ENCODE measurements around the gene TNFRSF17.
"Not testable (repeated sequence)": the region's sequence is repeated elsewhere in the genome, so short reads cannot be mapped to it uniquely, and the experiment has no call there.

TNFRSF17 gene
- 0 reads per million in 2 experiments for total RNA-seq

DNA sequence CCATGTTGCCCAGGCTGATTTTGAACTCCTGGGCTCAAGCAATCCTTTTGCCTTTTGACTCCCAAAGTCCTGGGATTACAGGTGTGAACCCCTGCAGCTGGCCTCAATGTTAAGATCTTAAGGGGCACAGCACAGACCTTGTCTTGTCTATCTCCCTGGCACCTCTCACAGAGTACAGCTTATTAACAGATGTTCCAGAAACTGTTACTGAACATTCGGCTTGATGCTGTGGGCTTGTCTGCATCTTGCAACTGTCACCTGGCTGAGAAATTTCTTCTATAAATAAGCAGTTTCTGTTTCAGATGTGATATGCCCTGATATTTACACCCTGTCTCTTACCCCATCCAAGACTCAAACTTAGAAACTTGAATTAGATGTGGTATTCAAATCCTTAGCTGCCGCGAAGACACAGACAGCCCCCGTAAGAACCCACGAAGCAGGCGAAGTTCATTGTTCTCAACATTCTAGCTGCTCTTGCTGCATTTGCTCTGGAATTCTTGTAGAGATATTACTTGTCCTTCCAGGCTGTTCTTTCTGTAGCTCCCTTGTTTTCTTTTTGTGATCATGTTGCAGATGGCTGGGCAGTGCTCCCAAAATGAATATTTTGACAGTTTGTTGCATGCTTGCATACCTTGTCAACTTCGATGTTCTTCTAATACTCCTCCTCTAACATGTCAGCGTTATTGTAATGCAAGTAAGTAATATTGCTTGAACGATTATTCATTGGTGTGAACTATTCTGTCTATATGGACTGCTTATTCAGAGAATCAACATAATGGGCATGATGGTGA, at the start of gene TNFRSF17:
TSS of gene TNFRSF17 (plus strand) at position 450 of the 791 bp plus-strand sequence. CDS start at position 565, 115 bp downstream.
- no peak for DNase-seq (ENCODE audit: low read depth)

DNA sequence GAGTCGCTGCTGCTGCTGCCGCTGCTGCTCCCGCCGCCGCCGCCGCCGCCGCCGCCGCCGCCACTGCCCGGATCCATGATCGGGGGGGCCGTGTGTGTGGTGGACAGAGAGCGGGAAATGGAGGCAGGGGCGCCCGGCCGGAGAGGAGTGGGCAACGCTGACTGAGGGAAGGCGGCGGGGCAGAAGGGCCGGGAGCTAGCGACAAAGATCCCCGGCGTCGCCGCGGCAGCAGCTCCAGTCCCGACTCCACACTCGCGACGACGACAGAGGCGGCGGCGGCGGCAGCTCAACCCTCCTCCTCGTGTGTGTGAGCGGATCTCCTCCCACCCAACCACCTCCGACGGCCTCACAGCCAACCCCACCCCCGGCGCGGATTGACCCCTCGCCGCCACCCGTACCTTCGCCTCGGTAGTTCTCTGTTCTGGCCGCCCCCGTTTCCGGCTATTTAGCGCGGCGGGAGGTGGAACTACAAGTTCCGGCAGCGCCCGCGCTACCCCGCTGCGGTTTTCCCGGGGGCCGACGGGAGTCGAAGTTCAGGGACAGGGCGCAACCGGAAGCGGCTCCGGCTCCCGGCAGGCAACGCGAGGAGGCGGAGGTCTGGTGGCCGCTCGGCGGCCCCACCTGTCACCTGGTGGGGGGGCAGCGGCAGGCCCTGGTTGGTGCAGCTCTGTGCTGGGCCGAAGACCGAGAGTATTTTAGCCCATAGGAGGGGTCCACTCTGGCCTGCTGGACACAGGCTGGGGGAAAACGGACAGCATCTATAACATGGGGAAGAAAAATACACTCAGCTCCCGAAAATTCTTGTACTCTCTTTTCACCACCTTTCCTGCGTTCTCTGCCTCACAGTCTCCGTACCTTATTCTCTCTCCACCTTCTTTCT, 49.1 kb upstream of the TNFRSF17 start, which contains the start of gene GSPT1:
TSS of gene GSPT1 (minus strand) at position 313 of the 880 bp plus-strand sequence. CDS start at position 77, 236 bp downstream.
- peak; percentile 98 for DNase-seq (ENCODE audit: low read depth)

DNA sequence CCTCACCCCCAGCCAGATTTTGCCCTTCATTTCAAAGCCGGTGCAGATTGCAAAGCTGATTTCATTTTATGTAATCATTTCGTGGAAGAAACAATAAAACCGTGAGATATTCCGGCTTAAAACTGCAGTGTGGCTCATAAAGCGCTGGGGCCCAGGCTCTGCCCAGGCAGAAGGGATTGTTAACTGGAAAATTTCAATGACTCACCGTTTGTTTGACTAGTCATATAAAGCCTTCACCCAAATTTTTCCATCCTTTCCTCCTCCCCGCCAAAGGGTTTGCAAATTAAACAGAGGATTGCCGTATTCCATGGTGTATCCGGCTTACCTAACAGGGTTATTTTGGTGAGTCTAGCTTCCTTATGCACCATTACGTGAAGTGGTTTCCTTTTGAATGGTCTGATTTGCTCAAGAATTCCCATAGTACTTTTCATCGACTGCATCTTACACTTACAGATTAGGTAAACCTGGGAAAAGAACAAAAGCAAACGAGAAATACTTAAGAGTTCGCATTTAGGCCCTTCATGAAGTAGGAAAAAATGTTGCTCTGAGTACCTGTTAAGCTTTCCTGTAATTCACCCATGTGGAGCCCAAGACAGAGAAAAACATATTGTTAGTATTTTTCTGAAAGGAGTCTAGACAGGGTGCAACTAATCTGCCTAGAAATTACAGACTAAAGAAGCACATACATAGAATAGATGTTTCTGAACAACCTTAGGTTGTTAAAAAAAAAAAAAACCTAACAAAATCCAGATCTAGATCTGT, 48.3 kb upstream of the TNFRSF17 start:
- DNase-seq (ENCODE audit: low read depth): no peak

DNA sequence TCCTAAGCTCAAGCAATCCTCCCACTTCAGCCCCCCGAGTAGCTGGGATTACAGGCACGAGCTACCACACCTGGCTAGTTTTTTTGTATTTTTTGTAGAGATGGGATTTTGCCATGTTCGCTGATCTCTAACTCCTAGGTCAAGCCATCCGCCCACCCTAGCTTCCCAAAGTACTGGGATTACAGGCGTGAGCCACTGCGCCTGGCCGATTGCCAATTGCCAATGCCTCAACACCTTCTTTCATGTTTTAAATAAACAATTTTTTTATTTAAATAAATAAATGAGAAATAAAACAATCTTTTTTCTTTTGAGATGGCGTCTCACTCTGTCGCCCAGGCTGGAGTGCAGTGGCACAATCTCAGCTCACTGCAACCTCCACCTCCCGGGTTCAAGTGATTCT, 41.0 kb upstream of the TNFRSF17 start:
- DNase-seq (ENCODE audit: low read depth): not testable (repeated sequence)

DNA sequence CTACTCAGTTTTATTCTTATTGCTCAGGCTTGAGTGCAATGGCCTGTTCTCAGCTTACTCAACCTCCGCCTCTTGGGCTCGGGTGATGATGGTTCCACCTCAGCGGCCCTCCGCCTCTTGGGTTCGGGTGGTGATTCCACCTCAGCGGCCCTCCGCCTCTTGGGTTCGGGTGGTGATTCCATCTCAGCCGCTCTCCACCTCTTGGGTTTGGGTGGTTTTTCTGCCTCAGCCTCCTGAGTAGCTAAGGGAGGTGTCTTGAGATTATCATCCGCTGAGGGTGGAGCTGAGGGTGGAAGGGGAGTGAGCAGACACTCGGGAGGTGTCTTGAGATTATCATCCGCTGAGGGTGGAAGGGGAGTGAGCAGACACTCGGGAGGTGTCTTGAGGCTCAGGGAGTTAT, 37.7 kb upstream of the TNFRSF17 start:
- DNase-seq (ENCODE audit: low read depth): not testable (repeated sequence)

DNA sequence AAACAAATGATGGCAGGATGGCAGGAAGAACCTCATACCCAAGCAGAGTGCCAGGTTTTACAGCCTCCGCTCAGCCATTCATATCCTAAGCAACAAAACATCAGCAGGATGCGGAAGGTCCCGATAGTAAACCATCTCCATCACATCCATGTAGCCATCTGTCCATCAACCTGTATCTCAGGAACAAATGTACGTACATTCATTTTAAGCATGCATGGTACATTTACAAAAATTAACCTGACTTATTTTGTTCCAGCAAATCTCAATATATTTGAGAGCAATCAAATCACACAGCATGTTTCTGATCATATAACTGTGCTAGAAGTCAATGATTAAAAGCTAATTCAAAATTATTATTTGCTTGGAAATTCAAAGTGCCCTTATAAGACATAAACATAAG, 23.1 kb upstream of the TNFRSF17 start, which contains the start of gene NPIPB2:
TSS of gene NPIPB2 (minus strand) at position 101 of the 400 bp plus-strand sequence. CDS start at position 101, 0 bp downstream.
- DNase-seq (ENCODE audit: low read depth): not testable (repeated sequence)

DNA sequence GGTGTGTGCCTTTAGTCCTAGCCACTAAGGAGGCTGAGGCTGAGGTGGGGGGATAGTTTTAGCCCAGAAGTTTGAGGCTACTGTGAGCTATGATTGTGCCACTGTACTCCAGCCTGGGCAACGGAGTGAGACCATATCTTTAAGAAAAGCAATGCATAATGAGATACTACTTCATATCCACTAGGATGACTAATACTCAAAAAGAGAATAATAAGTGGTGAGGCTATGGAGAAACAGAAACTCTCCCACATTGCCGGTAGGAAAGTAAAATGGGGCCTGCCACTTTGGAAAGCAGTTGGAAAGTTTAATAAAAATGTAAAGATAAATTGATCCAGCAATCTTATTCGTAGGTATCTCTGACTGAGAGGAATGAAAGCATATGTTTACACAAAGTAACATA, 18.6 kb upstream of the TNFRSF17 start:
- no peak for DNase-seq (ENCODE audit: low read depth)

DNA sequence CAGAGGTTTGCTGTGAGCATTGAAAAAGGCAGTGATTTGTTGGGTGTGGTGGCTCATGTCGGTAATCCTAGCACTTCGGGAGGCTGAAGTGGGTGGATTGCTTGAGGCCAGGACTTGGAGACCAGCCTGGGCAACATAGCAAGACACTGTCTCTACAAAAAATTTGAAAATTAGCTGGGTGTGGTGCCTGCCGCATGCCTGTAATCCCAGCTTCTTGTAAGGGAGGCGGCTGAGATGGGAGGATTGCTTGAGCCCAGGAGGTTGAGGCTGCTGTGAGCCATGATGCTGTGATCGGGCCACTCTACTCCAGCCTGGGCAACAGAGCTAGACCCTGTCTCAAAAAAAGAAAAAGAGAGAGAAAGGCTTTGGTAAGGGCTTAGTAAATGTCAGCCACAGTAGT, 16.2 kb upstream of the TNFRSF17 start:
- no peak for DNase-seq (ENCODE audit: low read depth)

DNA sequence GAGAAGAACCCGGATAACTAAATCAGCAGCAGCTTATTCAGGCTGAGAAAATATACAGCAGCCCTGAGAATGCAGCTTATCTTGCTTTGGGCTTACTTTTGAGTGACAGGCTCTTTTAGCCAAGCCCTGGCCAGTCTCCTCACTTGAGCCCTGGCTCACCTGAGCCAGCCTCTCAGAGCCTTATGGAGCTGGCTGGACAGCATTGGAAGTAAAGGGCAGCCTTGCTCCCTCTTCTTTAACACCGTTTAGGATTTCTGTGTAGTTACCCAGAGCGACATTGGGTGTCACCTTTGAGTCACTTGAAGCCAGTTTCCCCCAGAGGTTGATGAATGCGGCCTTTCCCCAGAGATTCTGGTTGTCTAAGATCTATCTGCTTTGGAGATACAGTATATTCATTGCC, 15.5 kb upstream of the TNFRSF17 start:
- no peak for DNase-seq (ENCODE audit: low read depth)

DNA sequence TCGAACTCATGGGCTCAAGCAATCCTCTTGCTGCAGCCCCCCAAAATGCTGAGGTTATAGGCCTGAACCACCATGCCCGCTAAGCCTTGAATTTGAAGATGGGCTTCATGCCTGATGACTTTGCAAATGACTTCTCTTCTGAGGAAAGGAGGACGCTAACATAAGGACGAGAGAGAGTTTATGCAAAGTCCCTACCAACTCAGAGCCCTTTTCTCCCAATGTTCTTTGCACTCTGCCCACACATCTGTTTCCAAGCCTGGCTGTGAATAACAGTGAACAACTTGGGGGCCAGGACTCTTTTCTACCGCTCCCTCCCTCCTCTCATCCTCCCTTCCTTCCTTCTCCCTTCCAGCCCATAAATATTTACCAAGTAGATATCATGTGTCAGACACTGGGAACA, 14.6 kb upstream of the TNFRSF17 start:
- no peak for DNase-seq (ENCODE audit: low read depth)

DNA sequence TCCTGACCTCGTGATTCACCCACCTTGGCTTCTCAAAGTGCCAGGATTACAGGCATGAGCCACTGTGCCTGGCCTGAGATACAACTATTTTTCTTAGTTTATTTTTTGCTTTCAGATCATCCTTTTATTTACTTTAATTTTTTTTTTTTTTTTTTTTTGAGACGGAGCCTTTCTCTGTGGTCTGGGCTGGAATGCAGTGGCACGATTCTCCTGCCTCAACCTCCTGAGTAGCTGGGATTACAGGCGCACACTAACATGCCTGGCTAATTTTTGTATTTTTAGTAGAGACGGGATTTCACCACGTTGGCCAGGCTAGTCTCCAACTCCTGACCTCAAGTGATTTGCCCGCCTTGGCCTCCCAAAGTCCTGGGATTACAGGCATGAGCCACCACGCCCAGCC, 11.4 kb upstream of the TNFRSF17 start:
- DNase-seq (ENCODE audit: low read depth): not testable (repeated sequence)

DNA sequence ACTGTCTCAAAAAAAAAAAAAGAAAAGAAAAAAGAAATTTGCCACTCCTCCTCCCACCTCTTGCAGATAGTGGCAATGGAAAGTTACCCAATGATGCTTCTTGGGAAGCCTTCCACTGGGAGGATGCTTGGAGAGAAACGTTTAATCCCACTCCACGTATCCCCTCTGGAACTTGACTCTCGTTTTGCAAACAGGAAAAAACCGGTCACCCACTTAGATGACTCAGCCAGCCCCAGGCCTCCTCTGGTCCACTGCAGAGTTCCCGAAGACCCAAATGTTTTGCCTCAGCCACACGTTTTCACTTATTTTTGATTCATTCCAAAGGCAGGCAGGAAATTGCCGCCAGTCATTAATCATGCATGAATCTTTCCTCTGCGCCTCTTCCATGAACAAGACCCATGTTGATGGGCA, 9.3 kb upstream of the TNFRSF17 start:
- DNase-seq (ENCODE audit: low read depth): no peak

DNA sequence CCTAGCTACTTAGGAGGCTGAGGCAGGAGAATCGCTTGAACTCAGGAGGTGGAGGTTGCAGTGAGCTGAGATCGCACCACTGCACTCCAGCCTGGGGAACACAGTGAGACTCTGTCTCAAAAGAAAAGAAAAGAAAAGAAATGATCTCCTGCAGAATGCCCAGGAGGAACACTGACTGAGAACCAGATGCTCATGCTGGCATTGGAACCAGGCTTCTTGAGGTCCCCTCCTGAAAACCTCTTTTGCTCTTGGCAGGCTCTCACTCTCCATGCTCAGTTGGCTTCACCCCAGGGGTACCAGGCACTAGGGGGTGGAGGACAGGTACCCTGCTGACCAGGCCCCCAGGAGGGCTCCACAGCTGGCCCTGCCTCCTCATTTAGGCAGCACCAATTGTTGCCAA, 8.5 kb upstream of the TNFRSF17 start:
- DNase-seq (ENCODE audit: low read depth): no peak

DNA sequence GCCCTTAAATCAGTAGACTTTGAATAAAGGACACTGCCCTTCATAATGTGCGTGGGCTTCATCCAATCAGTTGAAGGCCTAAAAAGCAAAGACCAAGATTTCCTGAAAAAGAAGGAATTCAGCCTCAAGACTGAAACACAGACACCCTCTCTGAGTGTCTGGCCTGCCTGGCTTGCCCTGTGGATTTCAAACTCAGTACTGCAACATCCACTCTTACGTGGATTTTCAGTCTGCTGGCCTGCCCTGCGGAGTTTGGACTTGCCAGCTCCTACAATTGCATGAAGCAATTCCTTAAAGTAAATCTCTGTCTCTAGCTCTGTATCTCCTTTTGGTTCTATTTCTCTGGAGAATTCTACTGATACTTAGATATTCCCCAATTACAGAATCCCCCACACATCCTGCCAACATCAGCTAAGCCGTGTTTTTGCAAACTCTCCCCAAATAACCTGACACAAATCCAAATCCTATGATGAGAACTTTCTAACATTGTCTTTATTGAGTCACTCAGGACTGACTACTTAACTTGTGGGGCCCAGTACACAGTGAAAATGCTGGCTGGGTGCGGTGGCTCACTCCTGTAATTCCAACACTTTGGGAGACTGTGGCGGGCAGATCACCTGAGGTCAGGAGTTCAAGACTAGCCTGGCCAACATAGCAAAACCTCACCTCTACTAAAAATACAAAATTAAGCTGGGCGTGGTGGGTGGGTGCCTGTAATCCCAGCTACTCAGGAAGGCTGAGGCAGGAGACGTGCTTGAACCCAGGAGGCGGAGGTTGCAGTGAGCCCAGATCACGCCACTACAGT, 7.2 kb upstream of the TNFRSF17 start:
- DNase-seq (ENCODE audit: low read depth): no peak

DNA sequence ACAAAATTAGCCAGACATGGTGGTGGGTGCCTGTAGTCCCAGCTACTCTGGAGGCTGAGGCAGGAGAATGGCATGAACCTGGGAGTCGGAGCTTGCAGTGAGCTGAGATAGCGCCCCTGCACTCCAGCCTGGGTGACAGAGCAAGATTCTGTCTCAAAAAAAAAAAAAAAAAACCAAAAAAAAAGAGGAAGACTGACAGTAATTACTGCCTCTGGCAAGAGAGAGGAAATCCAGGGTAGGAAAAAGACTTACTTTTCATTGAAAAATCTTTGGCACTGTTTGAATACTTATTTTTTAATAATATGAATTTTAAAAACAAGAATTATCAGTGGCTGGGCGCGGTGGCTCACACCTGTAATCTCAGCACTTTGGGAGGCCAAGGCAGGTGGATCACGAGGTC, 2.6 kb upstream of the TNFRSF17 start:
- DNase-seq (ENCODE audit: low read depth): not testable (repeated sequence)

DNA sequence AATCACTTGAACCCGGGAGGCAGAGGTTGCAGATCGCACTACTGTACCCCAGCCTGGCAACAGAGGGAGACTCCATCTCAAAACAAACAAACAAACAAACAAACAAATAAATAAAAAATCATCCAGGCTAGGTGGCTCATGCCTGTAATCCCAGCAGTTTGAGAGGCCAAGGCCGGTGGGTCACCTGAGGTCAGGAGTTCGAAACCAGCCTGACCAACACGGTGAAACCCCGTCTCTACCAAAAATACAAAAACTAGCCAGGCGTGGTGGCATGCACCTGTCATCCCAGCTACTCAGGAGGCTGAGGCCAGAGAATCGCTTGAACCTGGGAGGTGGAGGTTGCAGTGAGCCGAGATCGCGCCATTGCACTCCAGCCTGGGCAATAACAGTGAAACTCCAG, 2.0 kb upstream of the TNFRSF17 start:
- not testable (repeated sequence) for DNase-seq (ENCODE audit: low read depth)

DNA sequence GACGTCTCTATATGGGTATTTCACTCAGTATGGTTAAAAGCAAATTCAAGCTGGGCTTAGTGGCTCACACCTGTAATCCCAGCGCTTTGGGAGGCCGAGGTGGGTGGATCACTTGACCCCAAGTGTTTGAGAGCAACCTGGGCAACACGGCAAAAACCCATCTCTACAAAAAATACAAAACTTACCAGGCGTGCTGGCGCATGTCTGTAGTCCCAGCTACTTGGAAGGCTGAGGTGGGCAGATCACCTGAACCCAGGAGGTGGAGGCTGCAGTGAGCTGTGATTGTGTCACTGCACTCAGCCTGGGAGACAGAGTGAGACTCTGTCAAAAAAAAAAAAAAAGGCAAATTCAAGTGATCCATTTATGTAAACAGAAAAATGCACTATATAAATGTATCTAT, 1.3 kb upstream of the TNFRSF17 start:
- DNase-seq (ENCODE audit: low read depth): no peak

DNA sequence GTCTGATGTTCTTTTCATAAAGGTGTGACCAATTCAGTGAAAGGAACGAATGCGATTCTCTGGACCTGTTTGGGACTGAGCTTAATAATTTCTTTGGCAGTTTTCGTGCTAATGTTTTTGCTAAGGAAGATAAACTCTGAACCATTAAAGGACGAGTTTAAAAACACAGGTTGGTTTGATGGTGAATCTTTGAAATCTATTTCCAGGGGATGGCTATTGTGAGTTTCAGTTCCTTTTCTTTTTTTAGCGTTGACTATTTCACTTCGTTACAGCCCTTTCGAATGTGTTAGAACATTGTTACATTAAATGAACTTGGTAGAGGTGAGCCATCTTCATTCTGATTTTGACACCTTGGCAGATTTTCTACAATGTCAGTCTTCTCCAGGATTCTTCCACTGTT, 1.2 kb downstream of the TNFRSF17 start:
- DNase-seq (ENCODE audit: low read depth): no peak

DNA sequence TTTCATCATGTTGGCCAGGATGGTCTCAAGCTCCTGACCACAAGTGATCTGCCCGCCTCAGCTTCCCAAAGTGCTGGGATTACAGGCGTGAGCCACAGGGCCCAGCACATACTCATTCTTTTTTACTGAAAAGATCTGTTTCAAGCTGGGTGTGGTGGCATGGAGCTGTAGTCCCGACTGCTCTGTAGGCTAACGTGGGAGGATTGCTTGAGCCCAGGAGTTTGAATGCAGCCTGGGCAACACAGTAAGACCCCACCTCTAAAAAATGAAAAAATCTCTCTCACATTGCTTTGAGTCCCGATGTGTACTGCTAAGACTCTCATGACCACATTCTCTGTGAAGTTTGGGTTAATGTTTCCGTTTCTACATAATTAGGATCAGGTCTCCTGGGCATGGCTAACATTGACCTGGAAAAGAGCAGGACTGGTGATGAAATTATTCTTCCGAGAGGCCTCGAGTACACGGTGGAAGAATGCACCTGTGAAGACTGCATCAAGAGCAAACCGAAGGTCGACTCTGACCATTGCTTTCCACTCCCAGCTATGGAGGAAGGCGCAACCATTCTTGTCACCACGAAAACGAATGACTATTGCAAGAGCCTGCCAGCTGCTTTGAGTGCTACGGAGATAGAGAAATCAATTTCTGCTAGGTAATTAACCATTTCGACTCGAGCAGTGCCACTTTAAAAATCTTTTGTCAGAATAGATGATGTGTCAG, 2.3 kb downstream of the TNFRSF17 start:
- DNase-seq (ENCODE audit: low read depth): no peak

DNA sequence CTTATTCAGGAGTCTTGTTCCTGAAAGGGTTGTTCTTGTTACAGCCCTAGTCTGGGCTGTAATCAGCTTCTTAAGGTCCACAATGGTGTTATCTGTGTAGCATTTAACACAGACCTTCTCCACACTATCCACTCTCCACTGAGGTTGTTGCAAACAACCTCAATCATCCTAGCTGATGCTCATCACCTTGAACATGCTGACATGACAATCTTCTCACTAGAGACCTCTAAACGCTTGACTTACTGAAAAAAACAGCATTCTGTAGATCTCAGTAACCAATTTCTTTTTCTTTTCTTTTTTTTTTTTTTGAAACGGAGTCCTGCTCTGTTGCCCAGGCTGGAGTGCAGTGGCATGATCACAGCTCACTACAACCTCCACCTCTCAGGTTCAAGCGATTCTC, 3.6 kb downstream of the TNFRSF17 start:
- DNase-seq (ENCODE audit: low read depth): no peak
